Activated T-helper 2 cell treated with anti-CD3 and anti-CD28 coated beads, Interferon-gamma antibody, Interleukin-2, Interleukin-4, amounts not matched to agents 10 μg/mL and 5 μg/mL and 100 μg/mL, durations not matched to agents 14 hours and 24 hours and 36 hours (primary cell): ENCODE results near the gene NDUFV2. TPM values are rescaled to one million over a fixed set of nuclear protein-coding genes. Genes with fewer than 3 reads are reported as not detected.
"Not testable (repeated sequence)": the region's sequence is repeated elsewhere in the genome, so short reads cannot be mapped to it uniquely, and the experiment has no call there.

ENCODE experiments used
- DNase-seq: peaks from one replicate; pipeline ENCODE4 v3.0.0; 2021; ENCODE audit warnings: low spot score
- H3K27ac Mint-ChIP-seq: one replicate; pipeline ENCODE4 v1.8.0; 2021; ENCODE audit warnings: mixed read lengths
- H3K27me3 Mint-ChIP-seq: one replicate; pipeline ENCODE4 v1.8.0; 2021; ENCODE audit warnings: low read depth, mixed read lengths
- H3K36me3 Mint-ChIP-seq: one replicate; pipeline ENCODE4 v1.8.0; 2021; ENCODE audit warnings: low read depth, mixed read lengths
- H3K4me1 Mint-ChIP-seq: one replicate; pipeline ENCODE4 v1.8.0; 2021; ENCODE audit warnings: low read depth, mixed read lengths
- H3K4me3 Mint-ChIP-seq: one replicate; pipeline ENCODE4 v1.8.0; 2021; ENCODE audit warnings: low read depth, mild to moderate bottlenecking, moderate library complexity, mixed read lengths
- H3K9me3 Mint-ChIP-seq: one replicate; pipeline ENCODE4 v1.8.0; 2021; ENCODE audit warnings: mixed read lengths
- intact Hi-C: fragments of 100-400 bp; cut with micrococcal nuclease; formaldehyde crosslinking; loops from one replicate; pipeline ENCODE4 v1.15.1; 2023
- total RNA-seq: library from RNA; stranded (reverse); gene quantifications from 2 replicates; pipeline ENCODE4 v1.2.3, GENCODE V29; 2022

The NDUFV2 gene
- total RNA-seq, 1 donor from 2014 or later: 341 TPM

DNA sequence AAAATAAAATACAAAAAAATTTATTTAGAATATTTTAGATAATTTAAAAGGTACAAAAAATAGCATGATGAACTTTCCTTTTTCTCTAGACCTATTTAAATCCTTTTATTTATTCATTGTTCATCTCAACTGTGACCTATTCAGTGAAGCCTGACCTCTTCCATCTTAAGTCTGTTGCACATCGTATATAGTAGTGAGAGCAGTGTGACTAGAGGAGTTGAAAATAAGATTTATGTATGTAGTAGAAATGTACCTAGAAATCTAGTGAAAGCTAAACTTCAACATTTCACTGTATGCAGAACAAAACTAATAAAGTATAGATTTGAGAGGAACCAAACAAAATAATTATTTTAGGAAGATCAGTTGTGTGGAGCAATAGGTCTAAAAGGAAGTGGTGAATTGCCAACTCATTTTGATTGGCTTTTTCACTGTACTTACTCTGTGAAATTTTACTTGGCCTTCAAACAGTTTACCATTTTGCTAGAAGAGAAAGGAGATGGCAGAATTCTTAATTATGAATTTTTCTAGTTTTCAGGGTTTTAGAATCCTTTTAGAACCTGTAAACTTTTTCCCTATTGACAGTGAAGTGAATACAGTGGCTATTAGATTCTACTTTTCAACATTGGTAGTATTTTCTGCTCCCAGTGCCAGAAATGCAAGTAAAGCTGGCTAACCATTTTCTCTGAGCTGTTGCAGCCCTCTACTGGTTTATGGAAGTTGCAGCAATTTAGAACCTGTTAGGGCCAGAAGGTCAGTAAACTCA is 45.1 kb downstream of the NDUFV2 start:
- peak overlapping the region; percentile 91 for H3K27ac Mint-ChIP-seq
- intact Hi-C loops: loop anchor here (1.0 to 5.0 kb wide), 2 partner anchors 74 to 450 kb away; no protein-coding TSS in a partner anchor
- peaks cover 17% of the 10 kb centered on the region for H3K36me3 Mint-ChIP-seq
- no peaks in the 10 kb centered on the region for H3K27me3 Mint-ChIP-seq
- no peaks in the 10 kb centered on the region for H3K9me3 Mint-ChIP-seq
- H3K4me1 Mint-ChIP-seq: peaks cover 57% of the 10 kb centered on the region
- DNase-seq: peak; percentile 23
- H3K4me3 Mint-ChIP-seq: peak overlapping the region; percentile 61

DNA sequence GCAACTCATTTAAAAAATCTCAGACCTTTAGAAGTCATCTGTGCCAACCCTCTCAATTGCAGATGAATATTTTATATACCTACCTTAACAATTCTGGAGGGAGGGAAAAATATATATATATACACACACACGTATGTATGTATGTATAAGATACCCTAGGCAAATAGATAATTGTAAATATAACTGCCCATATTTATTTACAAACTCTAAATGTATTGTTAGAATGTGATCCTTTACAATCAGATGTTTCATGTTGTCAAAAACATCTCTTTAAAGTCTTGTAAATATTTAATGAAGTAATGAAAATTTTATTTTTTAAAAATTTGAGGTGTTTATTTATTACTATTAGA is 45.7 kb downstream of the NDUFV2 start:
- intact Hi-C loops: loop anchor here (1.0 to 5.0 kb wide), 2 partner anchors 75 to 451 kb away; no protein-coding TSS in a partner anchor
- Mint-ChIP-seq H3K27ac (peak overlapping the region; percentile 91), H3K4me3 (no peak overlapping the region), H3K27me3 (no peaks in the 10 kb centered on the region), H3K4me1 (peaks cover 62% of the 10 kb centered on the region), H3K36me3 (peaks cover 15% of the 10 kb centered on the region), H3K9me3 (no peaks in the 10 kb centered on the region)
- no peak for DNase-seq

- intact Hi-C loops: no loop called here
- Mint-ChIP-seq H3K27ac (no peak overlapping the region), H3K27me3 (no peaks in the 10 kb centered on the region), H3K4me1 (peaks cover 64% of the 10 kb centered on the region), H3K4me3 (no peak overlapping the region), H3K9me3 (no peaks in the 10 kb centered on the region), H3K36me3 (peaks cover 16% of the 10 kb centered on the region)
- DNase-seq: no peak
Observed at GRCh38 chr18:9150121-9150520, 47.6 kb downstream of the NDUFV2 start.

GRCh38 chr18:9153256-9153655 is 50.8 kb downstream of the NDUFV2 start:
- Mint-ChIP-seq H3K36me3 (peaks cover 26% of the 10 kb centered on the region), H3K4me3 (no peak overlapping the region), H3K27me3 (no peaks in the 10 kb centered on the region), H3K27ac (no peak overlapping the region), H3K9me3 (peaks cover 6% of the 10 kb centered on the region), H3K4me1 (peaks cover 60% of the 10 kb centered on the region)
- intact Hi-C loops: no loop called here
- no peak for DNase-seq

DNA sequence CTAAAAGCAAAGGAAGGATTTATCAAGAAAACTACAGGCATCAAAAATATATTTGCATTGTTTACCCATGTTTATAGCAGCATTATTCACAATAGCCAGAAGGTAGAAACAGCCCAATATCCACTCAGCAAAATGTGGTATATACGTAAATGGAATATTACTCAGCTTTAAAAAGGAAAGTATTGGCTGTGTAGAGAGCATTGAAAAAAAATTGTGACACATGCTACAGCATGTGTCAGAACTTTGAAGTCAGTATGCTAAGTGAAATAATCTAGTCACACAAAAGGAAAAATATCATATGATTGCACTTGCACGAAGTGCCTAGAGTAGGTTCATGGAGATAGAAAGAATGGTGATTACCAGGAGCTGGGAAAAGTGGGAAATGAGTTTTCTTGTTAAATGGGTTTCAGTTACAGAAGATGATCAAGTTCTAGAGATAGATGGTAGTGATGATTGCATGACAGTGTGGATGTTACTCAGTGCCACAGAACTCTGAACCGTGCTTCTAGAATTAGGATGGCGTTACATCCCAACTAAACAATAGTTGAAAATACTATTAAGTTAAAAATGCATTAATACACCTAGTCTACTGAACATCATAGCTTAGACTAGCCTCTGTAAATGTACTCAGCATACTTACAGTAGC is 54.2 kb downstream of the NDUFV2 start:
- Mint-ChIP-seq H3K4me1 (peaks cover 56% of the 10 kb centered on the region), H3K27me3 (no peaks in the 10 kb centered on the region), H3K27ac (peak overlapping the region; percentile 38), H3K36me3 (peaks cover 37% of the 10 kb centered on the region), H3K9me3 (peaks cover 10% of the 10 kb centered on the region), H3K4me3 (no peak overlapping the region)
- no peak for DNase-seq
- intact Hi-C loops: no loop called here

GRCh38 chr18:9157806-9158205 is 55.3 kb downstream of the NDUFV2 start:
- no peak overlapping the region for H3K4me3 Mint-ChIP-seq
- intact Hi-C loops: no loop called here
- no peak overlapping the region for H3K27ac Mint-ChIP-seq
- peaks cover 47% of the 10 kb centered on the region for H3K36me3 Mint-ChIP-seq
- H3K4me1 Mint-ChIP-seq: peaks cover 48% of the 10 kb centered on the region
- no peak for DNase-seq
- no peaks in the 10 kb centered on the region for H3K27me3 Mint-ChIP-seq
- peaks cover 18% of the 10 kb centered on the region for H3K9me3 Mint-ChIP-seq

DNA sequence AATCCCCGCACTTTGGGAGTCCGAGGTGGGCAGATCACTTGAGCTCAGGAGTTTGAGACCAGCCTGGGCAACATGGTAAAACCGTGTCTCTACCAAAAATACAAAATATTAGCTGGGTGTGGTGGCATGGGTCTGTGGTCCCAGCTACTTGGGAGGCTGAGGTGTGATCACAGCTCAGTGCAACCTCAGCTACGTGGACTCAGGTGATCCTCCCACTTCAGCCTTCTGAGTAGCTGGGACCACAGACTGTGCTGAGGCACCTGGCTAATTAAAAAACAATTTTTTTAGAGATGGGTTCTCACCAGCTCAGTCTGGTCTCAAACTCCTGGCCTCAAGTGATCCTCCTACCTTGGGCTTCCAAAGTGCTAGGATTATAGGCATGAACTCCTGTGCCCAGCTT is 57.5 kb downstream of the NDUFV2 start:
- Mint-ChIP-seq H3K36me3 (peaks cover 61% of the 10 kb centered on the region), H3K9me3 (peaks cover 40% of the 10 kb centered on the region), H3K27me3 (no peaks in the 10 kb centered on the region)

GRCh38 chr18:9162663-9163062 is 60.2 kb downstream of the NDUFV2 start:
- Mint-ChIP-seq H3K4me1 (peaks cover 16% of the 10 kb centered on the region), H3K9me3 (peaks cover 43% of the 10 kb centered on the region), H3K36me3 (peaks cover 63% of the 10 kb centered on the region)
- intact Hi-C loops, H3K27ac Mint-ChIP-seq, H3K4me3 Mint-ChIP-seq, H3K27me3 Mint-ChIP-seq, DNase-seq: not testable (repeated sequence)

More for the DNA sequence above, 57.5 kb downstream of the NDUFV2 start:
- Mint-ChIP-seq H3K27ac (no peak overlapping the region), H3K4me1 (peaks cover 32% of the 10 kb centered on the region), H3K4me3 (no peak overlapping the region)
- DNase-seq: no peak
- intact Hi-C loops: no loop called here

GRCh38 chr18:9164149-9164548 is 61.6 kb downstream of the NDUFV2 start:
- H3K4me3 Mint-ChIP-seq, H3K27ac Mint-ChIP-seq, H3K4me1 Mint-ChIP-seq, H3K27me3 Mint-ChIP-seq, DNase-seq, intact Hi-C loops: not testable (repeated sequence)
- Mint-ChIP-seq H3K36me3 (peaks cover 68% of the 10 kb centered on the region), H3K9me3 (peaks cover 51% of the 10 kb centered on the region)

DNA sequence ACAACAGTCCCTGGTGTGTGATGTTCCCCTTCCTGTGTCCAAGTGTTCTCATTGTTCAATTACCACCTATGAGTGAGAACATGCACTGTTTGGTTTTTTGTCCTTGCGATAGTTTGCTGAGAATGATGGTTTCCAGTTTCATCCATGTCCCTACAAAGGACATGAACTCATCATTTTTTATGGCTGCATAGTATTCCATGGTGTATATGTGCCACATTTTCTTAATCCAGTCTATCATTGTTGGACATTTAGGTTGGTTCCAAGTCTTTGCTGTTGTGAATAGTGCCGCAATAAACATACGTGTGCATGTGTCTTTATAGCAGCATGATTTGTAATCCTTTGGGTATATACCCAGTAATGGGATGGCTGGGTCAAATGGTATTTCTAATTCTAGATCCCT is 63.4 kb downstream of the NDUFV2 start:
- intact Hi-C loops, H3K4me1 Mint-ChIP-seq, DNase-seq, H3K27me3 Mint-ChIP-seq, H3K4me3 Mint-ChIP-seq, H3K27ac Mint-ChIP-seq: not testable (repeated sequence)
- peaks cover 57% of the 10 kb centered on the region for H3K9me3 Mint-ChIP-seq
- H3K36me3 Mint-ChIP-seq: peaks cover 74% of the 10 kb centered on the region

- H3K27me3 Mint-ChIP-seq, H3K4me3 Mint-ChIP-seq, H3K27ac Mint-ChIP-seq, DNase-seq, intact Hi-C loops: not testable (repeated sequence)
- H3K36me3 Mint-ChIP-seq: peaks cover 60% of the 10 kb centered on the region
- peaks cover 30% of the 10 kb centered on the region for H3K9me3 Mint-ChIP-seq
- H3K4me1 Mint-ChIP-seq: peaks cover 21% of the 10 kb centered on the region
Observed at GRCh38 chr18:9169515-9169914, 67.0 kb downstream of the NDUFV2 start.

- H3K27me3 Mint-ChIP-seq, DNase-seq, H3K27ac Mint-ChIP-seq, intact Hi-C loops, H3K4me3 Mint-ChIP-seq: not testable (repeated sequence)
- Mint-ChIP-seq H3K4me1 (peaks cover 24% of the 10 kb centered on the region), H3K9me3 (peaks cover 20% of the 10 kb centered on the region), H3K36me3 (peaks cover 57% of the 10 kb centered on the region)
Observed at GRCh38 chr18:9171919-9172318, 69.4 kb downstream of the NDUFV2 start.

GRCh38 chr18:9172506-9173127 is 70.1 kb downstream of the NDUFV2 start:
- Mint-ChIP-seq H3K4me1 (peaks cover 24% of the 10 kb centered on the region), H3K4me3 (no peak overlapping the region), H3K36me3 (peaks cover 58% of the 10 kb centered on the region), H3K27ac (peak overlapping the region; percentile 15), H3K9me3 (peaks cover 17% of the 10 kb centered on the region), H3K27me3 (no peaks in the 10 kb centered on the region)
- DNase-seq: no peak
- intact Hi-C loops: no loop called here
